HG03558 (cell line): ENCODE data around the gene SEMA5A.

Experiments
- ATAC-seq: cut with Tn5 transposase; IDR thresholded peaks from one replicate; pipeline ENCODE4 v1.9.1; 2021; ENCODE audit warnings: moderate number of reproducible peaks; ENCODE audit not compliant: unreplicated experiment; ENCODE audit errors: extremely low read depth

The SEMA5A gene

DNA sequence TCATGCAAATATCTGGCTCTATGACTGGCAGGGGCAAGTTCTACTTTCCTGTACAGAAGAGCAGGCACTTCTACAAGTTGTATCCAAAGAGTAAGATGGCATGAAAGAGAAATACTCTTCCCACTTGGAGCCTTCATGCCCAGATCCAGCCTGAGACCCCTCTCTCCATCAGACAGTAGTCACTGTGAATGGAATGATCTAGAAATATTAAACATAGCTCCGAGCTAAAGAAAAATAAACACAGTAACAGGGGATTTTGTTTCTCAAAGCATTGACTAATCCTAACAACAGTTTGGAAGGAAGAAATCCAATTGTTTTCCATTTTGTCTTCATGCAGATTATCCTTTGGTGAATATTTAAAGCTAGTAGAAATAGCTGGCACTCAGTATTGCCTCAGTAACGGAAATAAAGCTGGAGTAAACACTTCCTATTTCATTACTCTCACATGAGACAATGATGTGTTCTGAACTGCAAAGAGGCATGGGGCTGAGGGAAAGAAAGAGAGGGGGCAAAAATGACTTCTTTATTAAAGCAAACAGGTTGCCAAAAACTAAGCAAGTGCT is 100.0 kb downstream of the SEMA5A start:
- ATAC-seq: no peak

GRCh38 chr5:9444346-9444745 is 101.5 kb downstream of the SEMA5A start:
- no peak for ATAC-seq

DNA sequence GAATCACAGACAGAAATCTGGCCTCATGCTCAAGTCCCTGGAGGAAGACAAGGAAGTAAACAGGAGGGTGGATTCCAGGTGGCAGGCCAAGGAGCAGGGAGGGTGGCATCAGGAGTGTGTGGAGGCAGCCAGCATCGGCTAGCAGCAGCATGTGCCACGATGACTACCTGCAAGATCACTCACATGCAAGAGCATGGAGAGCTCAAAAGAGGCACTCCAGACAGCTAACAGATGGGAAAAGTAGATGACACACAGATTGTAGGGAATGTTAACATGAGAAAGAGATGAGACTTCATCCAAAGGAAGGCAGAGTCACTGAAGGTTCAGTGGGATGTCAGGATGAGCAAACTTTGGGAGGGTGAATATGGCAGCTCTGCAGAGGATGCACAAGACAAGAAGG is 104.3 kb downstream of the SEMA5A start:
- no peak for ATAC-seq

DNA sequence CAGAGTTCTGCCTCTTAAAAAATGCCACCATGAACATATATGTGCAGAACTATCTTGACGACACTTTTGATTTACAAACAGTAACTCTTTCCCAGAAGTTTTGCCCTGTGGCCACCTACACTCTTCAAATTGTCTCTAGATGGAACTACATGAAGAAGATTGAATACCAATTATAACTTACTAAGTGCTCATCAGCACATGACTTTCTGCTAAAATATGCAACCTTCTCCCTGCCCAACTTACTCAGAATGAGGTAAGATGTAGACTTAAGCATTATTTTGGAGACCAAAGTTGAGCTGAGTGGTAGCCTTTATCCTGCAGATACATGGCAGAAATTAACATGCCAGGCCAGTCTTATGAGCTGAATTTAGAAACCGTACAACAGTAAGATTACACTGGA is 105.4 kb downstream of the SEMA5A start:
- ATAC-seq: no peak

- ATAC-seq: no peak
Measured at GRCh38 chr5:9439531-9440292, 106.2 kb downstream of the SEMA5A start.

DNA sequence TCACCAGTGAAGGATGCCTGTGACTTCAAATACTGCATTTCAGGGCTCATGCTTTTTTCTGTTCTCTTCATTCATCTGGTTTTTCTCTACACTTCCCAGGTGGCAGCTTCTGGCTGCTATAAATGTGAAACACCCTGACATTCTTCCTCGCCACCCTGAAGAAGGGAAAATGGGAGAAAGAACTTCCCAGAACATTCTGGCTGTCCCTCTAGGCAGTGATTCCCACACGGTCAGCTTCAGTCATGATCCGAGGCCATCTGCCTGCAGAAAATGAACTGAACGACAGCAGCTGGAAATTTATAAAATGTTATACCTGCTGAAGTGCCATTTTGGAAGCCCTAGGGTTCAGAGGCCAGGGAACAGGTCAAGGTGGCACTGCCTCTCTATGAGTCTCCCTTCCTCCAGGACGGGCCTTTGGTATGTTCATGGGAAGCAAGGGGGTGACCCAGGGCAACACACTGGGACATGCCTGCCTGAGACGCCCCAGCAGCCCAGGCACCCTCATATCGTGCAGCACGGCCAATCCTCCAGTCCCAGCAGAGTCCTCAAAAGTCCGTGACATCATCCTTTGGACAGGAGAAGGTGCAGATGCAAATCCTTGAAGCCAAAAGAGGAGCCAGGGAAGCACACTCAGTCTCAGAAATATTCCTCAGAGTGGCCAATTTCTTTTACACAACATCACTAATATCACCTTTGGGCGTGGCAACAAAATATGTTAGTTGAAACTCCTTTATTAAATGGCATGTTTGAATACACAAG is 107.1 kb downstream of the SEMA5A start:
- ATAC-seq: no peak

DNA sequence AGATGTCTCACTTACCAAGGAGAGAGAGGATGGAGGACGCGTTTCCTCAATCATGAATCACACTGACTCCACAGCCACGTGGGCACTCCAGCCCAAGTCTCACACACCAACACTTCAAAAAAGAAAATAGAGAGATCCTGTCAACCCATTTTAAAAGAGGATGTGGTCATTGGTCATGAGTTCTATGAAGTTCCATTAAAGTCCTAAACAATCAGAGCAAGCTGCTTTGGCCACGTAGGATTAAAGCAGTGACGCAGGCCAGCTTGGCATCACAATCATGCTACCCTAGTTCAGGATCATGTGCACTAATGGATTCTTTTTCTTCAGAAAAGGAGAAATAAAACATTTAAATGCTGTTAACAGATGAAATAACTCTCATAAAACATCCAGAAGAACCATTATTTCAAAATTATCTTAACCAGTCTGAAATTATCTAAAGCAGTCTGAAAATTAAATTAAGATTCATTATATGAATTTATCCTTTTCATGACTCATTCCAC is 108.1 kb downstream of the SEMA5A start:
- no peak for ATAC-seq

- no peak for ATAC-seq
Measured at GRCh38 chr5:9431496-9432258, 114.2 kb downstream of the SEMA5A start.

GRCh38 chr5:9431151-9431495 is 114.8 kb downstream of the SEMA5A start:
- no peak for ATAC-seq

- no peak for ATAC-seq
Measured at GRCh38 chr5:9430306-9430705, 115.6 kb downstream of the SEMA5A start.

DNA sequence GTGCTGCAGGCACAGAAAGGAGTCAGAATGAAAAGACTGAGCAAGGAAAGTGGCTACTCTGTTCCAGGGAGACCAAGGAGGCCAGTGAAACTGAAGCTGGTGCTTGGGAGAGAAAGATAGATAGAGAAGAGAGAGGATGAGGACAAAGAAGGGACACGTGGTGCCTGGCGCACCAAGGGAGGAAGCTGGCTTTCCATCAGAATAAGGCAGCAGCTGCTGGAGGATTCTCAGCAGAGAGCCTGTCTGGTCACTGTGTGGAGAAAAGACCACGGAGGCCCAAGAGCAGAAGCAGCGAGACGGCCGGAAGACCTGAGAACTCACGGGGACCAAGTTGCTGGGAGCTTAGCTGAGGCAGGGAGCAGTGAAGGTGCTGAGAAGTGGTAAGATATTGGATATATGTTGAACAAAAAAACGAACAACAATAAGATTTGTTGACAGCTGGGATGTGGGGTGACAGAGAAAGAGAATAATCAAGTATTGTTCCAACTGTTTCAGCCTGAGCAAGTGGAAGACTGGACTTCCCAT is 116.1 kb downstream of the SEMA5A start:
- no peak for ATAC-seq

- ATAC-seq: no peak
Measured at GRCh38 chr5:9428272-9428671, 117.6 kb downstream of the SEMA5A start.

GRCh38 chr5:9425710-9426109 is 120.2 kb downstream of the SEMA5A start:
- no peak for ATAC-seq

DNA sequence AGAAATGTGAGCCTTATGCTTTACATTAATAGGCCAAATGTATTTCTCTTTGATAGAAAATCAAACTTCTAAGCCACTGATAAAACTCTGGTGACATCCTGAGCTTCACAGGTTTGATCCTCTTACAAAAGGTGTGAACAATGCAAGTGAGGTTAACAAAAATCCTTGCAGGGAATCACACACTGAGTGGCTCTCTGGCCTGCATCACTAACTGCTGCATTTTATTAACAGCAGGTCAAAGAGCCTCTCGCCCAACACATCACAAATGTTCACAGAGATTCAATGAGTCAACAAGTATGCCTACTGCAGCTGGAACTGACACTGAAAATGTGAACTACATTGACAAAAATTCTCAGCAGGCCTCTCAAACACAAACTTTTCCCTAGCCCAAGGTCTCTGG is 122.3 kb downstream of the SEMA5A start:
- no peak for ATAC-seq

DNA sequence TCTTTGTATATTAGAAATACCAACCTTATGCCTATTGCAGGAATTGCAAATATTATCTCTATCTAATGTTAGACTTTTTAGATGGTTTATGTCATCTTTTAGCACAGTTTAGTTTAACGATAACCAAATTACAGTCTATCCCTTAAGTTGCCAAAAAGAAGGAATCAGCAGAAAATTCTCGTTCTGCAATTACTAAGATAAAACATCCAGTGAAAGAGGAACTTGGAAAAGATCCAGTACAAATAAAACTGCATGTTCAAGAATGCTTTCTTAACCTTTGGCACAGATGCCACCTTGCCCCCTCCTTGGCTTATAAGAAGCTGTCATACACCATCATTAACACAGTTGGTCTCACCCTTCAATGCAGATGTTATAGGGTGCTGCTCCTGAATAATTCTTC is 124.0 kb downstream of the SEMA5A start:
- no peak for ATAC-seq

DNA sequence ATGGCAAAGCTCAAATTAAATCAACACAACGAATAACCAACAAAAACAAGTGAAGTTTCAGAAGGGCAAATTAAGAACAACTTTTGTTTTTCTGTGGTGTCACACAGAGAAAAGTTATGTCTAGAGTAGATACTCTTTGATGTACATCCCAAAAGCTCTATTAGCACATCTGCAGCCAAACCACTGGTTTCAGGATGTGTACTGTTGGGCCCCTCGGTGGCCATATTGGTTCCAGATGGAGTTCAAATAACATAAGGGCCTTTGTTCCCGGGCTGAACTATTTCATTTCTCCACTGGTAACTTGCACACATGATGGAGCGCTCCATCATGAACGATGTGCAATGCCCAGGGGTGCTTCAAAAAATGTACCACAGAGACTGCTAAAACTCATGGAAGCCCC is 126.1 kb downstream of the SEMA5A start:
- ATAC-seq: no peak

DNA sequence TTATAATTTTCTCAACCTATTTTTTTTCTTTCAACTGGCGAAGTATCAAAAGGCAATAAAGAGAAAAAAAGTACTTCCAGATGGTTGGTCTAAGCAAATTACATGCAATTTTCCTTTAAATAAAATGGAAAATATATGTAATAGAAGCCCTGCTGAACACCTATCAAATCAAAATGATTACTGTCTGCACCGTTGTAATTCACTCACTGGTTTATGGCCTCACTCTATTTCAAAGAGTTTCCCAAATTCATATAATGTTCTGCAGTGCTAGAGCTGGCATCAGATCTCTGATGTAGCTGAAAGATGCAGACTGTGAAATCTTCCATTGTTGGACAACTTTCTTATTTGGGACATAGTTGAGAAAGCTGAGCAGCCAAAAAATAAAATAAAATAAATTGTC is 130.3 kb downstream of the SEMA5A start:
- no peak for ATAC-seq

- no peak for ATAC-seq
Measured at GRCh38 chr5:9415091-9415490, 130.8 kb downstream of the SEMA5A start.

DNA sequence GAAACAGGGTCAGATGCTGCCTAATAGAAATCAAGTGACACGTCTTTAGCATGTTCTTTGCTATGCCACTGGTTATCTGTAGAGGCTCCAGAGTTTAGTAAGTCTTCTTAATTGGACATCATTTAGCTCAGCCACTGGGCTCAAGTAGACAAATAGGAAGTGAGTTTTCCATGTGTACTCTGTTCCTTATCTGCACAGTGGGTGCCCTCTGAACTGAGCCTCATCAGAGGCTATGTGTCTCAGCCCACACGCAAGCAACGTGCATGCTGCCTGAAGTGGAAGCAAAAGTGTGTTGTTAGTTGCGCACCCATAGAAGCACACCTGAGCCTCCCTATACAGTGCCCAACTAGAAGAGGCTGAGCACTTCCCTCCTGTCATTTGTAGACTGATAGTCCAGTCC is 134.7 kb downstream of the SEMA5A start:
- ATAC-seq: no peak

GRCh38 chr5:9409413-9409960 is 136.4 kb downstream of the SEMA5A start:
- ATAC-seq: no peak
